Adrenal gland (tissue), 12 donors: ENCODE results near the gene FLNA. TPM values are rescaled to one million over a fixed set of nuclear protein-coding genes. Genes with fewer than 3 reads are reported as not detected.

Experiments used
- DNase-seq, 7 donors: peaks; one replicate each; pipeline ENCODE4 v3.0.0-alpha.2; 2019 to 2020
- H3K27ac ChIP-seq, 5 donors: fragments of 200-600 bp; sonication (generic) in 4 of 5; 1 replicate in 3 of 5; 2 replicates in 2 of 5; pipeline versions ENCODE4 v1.5.1 to v1.8.0; 2016 to 2020; ENCODE audit warnings: mild to moderate bottlenecking in 1 of 5
- H3K27me3 ChIP-seq: fragments of 200-600 bp; 2 replicates; pipeline ENCODE4 v1.8.0; 2021
- H3K36me3 ChIP-seq, 2 donors: fragments of 200-600 bp; replicated peaks in 1 of 2; 1 replicate in 1 of 2; 2 replicates in 1 of 2; pipeline versions ENCODE4 v1.5.1 to v1.8.0; 2018 to 2022
- H3K4me1 ChIP-seq, 2 donors: fragments of 200-600 bp; replicated peaks in 1 of 2; 1 replicate in 1 of 2; 2 replicates in 1 of 2; pipeline versions ENCODE4 v1.5.1 to v1.8.0; 2018 to 2021
- H3K4me3 ChIP-seq, 4 donors: fragments of 200-600 bp; sonication (generic) in 3 of 4; one replicate each; pipeline ENCODE4 v1.5.1; 2016 to 2018
- H3K9me3 ChIP-seq, 3 donors: fragments of 200-600 bp; sonication (generic) in 1 of 3; replicated peaks in 1 of 3; 1 replicate in 2 of 3; 2 replicates in 1 of 3; pipeline versions ENCODE4 v1.5.1 to v1.8.0; 2016 to 2021
- CTCF ChIP-seq, 6 experiments: fragments of 450-650 bp in 4 of 6; fragments of 200-600 bp in 2 of 6; sonication (generic) in 1 of 6; IDR thresholded peaks; 1 replicate in 5 of 6; 2 replicates in 1 of 6; pipeline versions ENCODE4 v1.5.1 to v1.8.0; 2016 to 2021; ENCODE audit warnings: antibody characterized with exemption in 6 of 6, mild to moderate bottlenecking in 2 of 6, moderate library complexity in 1 of 6
- POLR2A ChIP-seq, 2 donors: fragments of 450-650 bp; IDR thresholded peaks; one replicate each; pipeline ENCODE4 v1.6.1; 2017; ENCODE audit warnings: antibody characterized with exemption in 2 of 2, mild to moderate bottlenecking in 2 of 2, moderate library complexity in 1 of 2
- WGBS, 4 donors: extraction: QIAGEN DNeasy Blood & Tissue Kit in 2 of 4; methylation state at CpG; one replicate each; pipeline versions ENCODE4 v1.1.5 to v1.1.7; 2013 to 2017; 5-methylcytosine and 5-hydroxymethylcytosine counted together
- intact Hi-C, 2 donors: fragments of 100-400 bp; cut with DNase I; formaldehyde crosslinking; loops; one replicate each; pipeline versions ENCODE4 v1.14.1 to v1.15.0; 2022 to 2023
- polyA plus RNA-seq, 3 donors: library from polyadenylated mRNA; stranded (reverse); fragments of 200-250 nt in 2 of 3; fragments of 350-450 nt in 1 of 3; fragmentation: Illumina TruSeq in 1 of 3; extraction: RNeasy Lipid Tissue Mini Kit (QIAGEN cat#74804) in 1 of 3; gene quantifications; one replicate each; pipeline ENCODE4 v1.2.3, GENCODE V29; 2013 to 2014
- total RNA-seq, 9 donors: library from RNA; depleted of rRNA in 4 of 9; stranded (reverse); fragments of >200 nt in 4 of 9; fragments of 120-200 nt in 1 of 9; fragmentation: NEBNext Ultra II Directional in 1 of 9; extraction: Animal tissue kit (Norgen Biotek cat#: 25700) in 1 of 9; gene quantifications; one replicate each; pipeline versions ENCODE4 v1.1.0 to v1.2.4, GENCODE V29; 2013 to 2023
- donor health status: healthy with polysubstance abuse.
- donor health status: Bipolar disorder and iron deficiency.
- donor health status: DM: yes; HTN: yes; CAD: no.
- donor health status: DM: no; HTN: no; CAD: no.
- donor health status: DM: no; HTN: no; CAD: no.
- donor health status: DM: yes; HTN: yes; CAD: no.

Gene FLNA
- total and polyA plus RNA-seq, 12 donors: 57.0 to 979 (median 504) TPM

DNA sequence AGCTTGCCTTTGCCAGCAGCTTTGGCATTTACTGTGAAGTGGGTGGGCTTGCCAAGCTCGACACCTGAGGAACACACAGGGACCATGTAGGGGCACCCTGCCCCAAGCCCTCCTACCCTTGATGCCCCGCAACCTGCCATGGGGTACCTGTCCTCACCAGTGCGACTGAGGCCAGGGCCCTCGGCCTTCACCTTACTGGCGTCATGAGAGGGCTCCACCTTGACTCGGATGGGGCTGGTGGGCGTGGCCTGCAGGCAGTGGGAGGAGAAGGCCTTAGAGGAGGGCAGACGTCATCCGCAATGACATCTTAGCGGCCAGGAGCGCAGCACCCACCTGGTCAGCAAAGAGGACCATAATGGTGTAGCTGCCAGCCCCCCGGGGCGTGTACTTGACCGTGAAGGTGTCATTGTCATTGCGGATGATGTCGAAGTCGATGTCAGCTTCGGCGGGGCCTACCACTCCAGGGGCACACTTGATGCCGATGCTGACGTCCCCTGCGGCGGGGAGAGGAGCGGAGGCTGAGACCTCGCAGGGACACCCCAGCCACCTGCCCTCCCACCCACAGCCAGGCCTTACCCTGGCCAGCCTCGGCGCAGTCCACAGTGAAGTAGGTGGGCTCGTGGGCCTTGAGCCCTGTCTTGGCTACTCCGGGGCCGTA lies 12.2 kb downstream of the FLNA start:
- no peak for DNase-seq
- Histone ChIP-seq H3K27ac (no peak overlapping the region), H3K27me3 (no peaks in the 10 kb centered on the region), H3K4me3 (no peak overlapping the region), H3K36me3 (peaks cover 0 to 95% of the 10 kb centered on the region in 2 donors), H3K4me1 (no peaks in the 10 kb centered on the region), H3K9me3 (no peaks in the 10 kb centered on the region)
- TF ChIP-seq POLR2A (IDR thresholded peaks at IDR 0.05) (no peak), CTCF (IDR thresholded peaks at IDR 0.05) (no peak)
- intact Hi-C loops: no loop called here
- 84 to 92% (median 90%) methylated on average over 5 to 30 of the region's 30 CpGs for WGBS, 4 donors

GRCh38 chrX:154360155-154360713 lies 14.2 kb downstream of the FLNA start:
- WGBS, 4 donors: 83 to 91% (median 85%) methylated on average over 34 of the region's 34 CpGs; no CpG with 5 or more reads in 1 of the 4 donors
- H3K27me3 ChIP-seq: no peaks in the 10 kb centered on the region
- H3K4me3 ChIP-seq: no peak overlapping the region
- no peaks in the 10 kb centered on the region for H3K9me3 ChIP-seq
- TF ChIP-seq POLR2A (IDR thresholded peaks at IDR 0.05): no peak
- no peak for TF ChIP-seq CTCF (IDR thresholded peaks at IDR 0.05)
- no peak overlapping the region for H3K27ac ChIP-seq
- DNase-seq: no peak
- intact Hi-C loops: no loop called here
- peaks cover 0 to 94% of the 10 kb centered on the region in 2 donors for H3K36me3 ChIP-seq
- H3K4me1 ChIP-seq: no peaks in the 10 kb centered on the region

DNA sequence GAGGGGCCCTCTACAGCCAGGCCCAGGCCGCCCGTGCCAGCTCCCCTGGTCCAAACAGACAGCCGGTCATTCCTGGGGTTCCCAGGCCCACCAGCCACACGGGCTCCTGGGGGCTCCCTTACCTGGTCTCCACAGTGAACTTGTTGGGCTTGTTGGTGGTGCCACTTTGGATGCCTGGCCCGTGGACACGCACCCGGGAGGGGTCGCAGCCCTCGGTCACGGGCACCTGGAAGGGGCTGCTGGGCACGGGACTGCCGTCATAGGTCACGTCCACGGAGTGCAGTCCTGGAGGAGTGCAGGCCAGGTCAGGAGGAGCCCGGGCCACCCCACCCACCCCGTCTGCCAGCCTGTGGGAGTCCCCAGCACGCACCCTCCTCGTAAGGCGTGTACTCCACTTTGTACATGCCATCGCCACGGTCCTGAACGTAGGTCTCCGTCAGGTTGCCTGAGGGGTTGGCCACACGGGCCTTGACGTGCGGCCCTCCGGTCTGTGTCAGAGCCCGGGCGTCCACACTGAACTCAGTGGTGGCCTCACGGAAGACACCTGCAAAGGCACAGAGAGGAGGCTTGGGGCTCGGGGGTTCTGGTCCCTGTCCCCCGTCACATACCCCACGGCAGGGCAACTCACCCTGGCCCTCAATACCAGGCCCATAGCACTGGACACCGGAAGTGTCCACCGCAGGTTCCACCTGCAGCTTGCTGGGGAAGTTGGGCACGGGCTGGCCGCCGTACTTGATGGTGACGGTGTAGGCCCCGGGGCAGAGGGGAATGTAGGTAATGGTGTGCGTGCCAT lies 14.9 kb downstream of the FLNA start:
- Histone ChIP-seq H3K36me3 (peaks cover 0 to 94% of the 10 kb centered on the region in 2 donors), H3K27ac (no peak overlapping the region), H3K9me3 (no peaks in the 10 kb centered on the region), H3K27me3 (no peaks in the 10 kb centered on the region), H3K4me1 (no peaks in the 10 kb centered on the region), H3K4me3 (no peak overlapping the region)
- intact Hi-C loops: no loop called here
- WGBS, 4 donors: 91 to 94% (median 93%) methylated on average over 13 to 41 of the region's 41 CpGs; no CpG with 5 or more reads in 1 of the 4 donors
- TF ChIP-seq CTCF (IDR thresholded peaks at IDR 0.05) (no peak), POLR2A (IDR thresholded peaks at IDR 0.05) (no peak)
- DNase-seq: no peak

GRCh38 chrX:154358829-154359228 lies 15.6 kb downstream of the FLNA start:
- Histone ChIP-seq H3K4me1 (no peaks in the 10 kb centered on the region), H3K27ac (no peak overlapping the region), H3K9me3 (no peaks in the 10 kb centered on the region), H3K4me3 (no peak overlapping the region), H3K27me3 (no peaks in the 10 kb centered on the region), H3K36me3 (peaks cover 0 to 94% of the 10 kb centered on the region in 2 donors)
- DNase-seq: no peak
- 53 to 83% (median 76%) methylated on average over 1 to 6 of the region's 6 CpGs for WGBS, 4 donors
- intact Hi-C loops: no loop called here
- TF ChIP-seq CTCF (IDR thresholded peaks at IDR 0.05) (no peak), POLR2A (IDR thresholded peaks at IDR 0.05) (no peak)
